ENCODE measurements around the gene CRABP1.
A peak's percentile ranks its signal among the peaks of the same experiment; 100 is the strongest.

Gene CRABP1

GRCh38 chr15:78347586-78348543 lies 7.7 kb downstream of the CRABP1 start:
- DNase-seq = no peak

- DNase-seq = no peak
These were observed 9.9 kb downstream of the CRABP1 start for GRCh38 chr15:78350058-78350457.

GRCh38 chr15:78351539-78351938 lies 11.4 kb downstream of the CRABP1 start:
- no peak for DNase-seq

GRCh38 chr15:78353093-78353492 lies 12.9 kb downstream of the CRABP1 start:
- no peak for DNase-seq

GRCh38 chr15:78355177-78355576 lies 15.0 kb downstream of the CRABP1 start:
- DNase-seq = no peak

- DNase-seq = no peak
These were observed 18.1 kb downstream of the CRABP1 start for GRCh38 chr15:78358102-78358870.

- no peak for DNase-seq
These were observed 19.1 kb downstream of the CRABP1 start for GRCh38 chr15:78359041-78359808.

GRCh38 chr15:78360367-78360801 lies 20.2 kb downstream of the CRABP1 start:
- peak; percentile 33 for DNase-seq

- DNase-seq = no peak
These were observed 21.0 kb downstream of the CRABP1 start for GRCh38 chr15:78360958-78361718.

- no peak for DNase-seq
These were observed 21.8 kb downstream of the CRABP1 start for GRCh38 chr15:78361771-78362506.

- DNase-seq = no peak
These were observed 22.7 kb downstream of the CRABP1 start for GRCh38 chr15:78362716-78363380.

GRCh38 chr15:78363381-78363734 lies 23.2 kb downstream of the CRABP1 start:
- DNase-seq = no peak

GRCh38 chr15:78364233-78364632 lies 24.1 kb downstream of the CRABP1 start:
- no peak for DNase-seq

- no peak for DNase-seq
These were observed 25.8 kb downstream of the CRABP1 start for GRCh38 chr15:78365917-78366316.

- no peak for DNase-seq
These were observed 26.2 kb downstream of the CRABP1 start for GRCh38 chr15:78366342-78366741.

GRCh38 chr15:78368651-78369050 lies 28.5 kb downstream of the CRABP1 start:
- no peak for DNase-seq

- no peak for DNase-seq
These were observed 29.0 kb downstream of the CRABP1 start for GRCh38 chr15:78369161-78369560.

GRCh38 chr15:78370013-78370412 lies 29.9 kb downstream of the CRABP1 start:
- no peak for DNase-seq

- no peak for DNase-seq
These were observed 32.7 kb downstream of the CRABP1 start for GRCh38 chr15:78372880-78373279.

GRCh38 chr15:78374436-78375393 lies 34.6 kb downstream of the CRABP1 start:
- no peak for DNase-seq

Data from DMS 273 treated with DMSO at 0.1 percent for 48 hours (cell line).